HG03045 (cell line): ENCODE results near the gene GRIK4.

ENCODE experiments used
- ATAC-seq: cut with Tn5 transposase; IDR thresholded peaks from one replicate; pipeline ENCODE4 v1.9.1; 2021; ENCODE audit warnings: mild to moderate bottlenecking, moderate library complexity; ENCODE audit not compliant: unreplicated experiment

The GRIK4 gene

DNA sequence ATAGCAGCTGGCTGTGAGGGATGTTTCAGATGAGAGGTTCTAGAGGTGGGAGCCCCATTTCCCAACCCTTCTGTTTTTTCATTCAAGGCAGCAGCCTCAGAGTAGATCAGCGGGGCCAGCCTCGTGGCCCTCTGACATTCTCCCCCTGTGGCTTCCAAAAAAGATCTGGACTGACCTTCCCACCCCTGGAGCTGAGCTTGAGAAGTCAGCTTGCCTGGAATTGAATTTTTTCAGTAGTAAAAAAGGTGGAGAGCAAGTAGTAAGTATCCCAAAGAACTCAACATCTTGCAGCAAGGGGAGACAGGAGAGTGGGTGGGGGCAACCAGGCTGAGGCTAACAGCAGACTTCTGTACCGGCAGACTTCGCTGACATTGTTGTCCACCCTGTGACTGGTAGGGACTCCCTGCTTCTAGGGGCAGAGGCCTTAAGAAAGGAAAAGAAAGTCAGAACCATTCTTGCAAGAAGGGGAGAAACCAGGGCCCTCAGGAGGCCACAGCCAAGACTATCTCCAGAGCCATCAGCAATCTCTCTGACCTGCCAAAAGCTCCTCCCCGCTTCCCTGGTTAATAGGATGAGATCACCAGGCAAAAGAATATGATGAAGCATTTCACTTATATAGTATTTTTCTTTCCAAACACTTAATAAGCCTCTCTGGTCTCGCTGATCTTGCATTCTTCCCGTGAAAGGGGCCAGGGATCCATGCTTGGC is 2.0 kb upstream of the GRIK4 start:
- ATAC-seq = no peak

GRCh38 chr11:120510406-120511115 is 987 bp upstream of the GRIK4 start:
- ATAC-seq = no peak

DNA sequence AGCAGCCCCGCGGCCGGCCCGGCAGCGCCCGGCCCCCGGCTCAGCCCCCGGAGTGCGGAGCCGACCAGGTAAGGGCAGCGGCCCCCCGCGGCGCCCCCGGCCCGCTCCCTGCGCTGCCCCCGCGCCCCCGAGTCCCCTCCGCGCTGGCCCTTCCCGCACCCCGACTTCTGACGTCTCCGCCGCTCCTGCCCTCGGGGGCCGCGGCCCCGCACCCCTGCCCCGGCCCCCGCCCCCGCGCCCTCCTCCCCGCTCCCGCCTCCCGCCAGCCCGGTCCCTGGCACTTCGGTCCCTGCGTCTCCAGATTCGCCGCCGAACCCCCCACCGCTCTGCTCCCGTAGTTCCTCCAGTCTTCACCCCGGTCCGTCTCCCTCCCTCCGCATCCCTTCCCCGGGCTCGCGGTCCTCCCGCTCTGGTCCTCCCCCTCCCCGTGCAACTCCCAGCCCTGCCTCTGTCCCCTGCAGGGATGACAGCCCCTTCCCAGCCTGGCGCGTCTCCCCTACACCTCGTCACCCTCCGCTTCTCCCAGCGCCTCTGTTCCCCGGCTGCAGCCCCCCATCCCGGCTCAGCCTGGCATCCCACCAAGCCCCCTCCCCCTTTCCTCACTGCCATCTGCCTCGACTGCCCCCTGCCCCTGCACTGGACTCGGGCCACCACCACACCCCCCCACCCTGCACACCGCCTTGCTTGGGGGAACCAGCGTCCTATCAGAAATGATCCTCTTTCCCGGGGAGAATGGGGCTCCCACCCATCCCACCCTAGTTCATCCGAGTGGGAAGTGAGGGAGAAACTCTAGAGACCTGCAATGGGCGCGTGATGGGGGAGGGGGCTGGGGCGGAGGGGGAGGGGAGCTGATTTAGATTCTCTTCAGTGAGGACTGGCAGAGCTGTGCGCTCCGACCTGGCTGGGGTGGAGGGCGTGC is 531 bp downstream of the GRIK4 start:
- no peak for ATAC-seq

DNA sequence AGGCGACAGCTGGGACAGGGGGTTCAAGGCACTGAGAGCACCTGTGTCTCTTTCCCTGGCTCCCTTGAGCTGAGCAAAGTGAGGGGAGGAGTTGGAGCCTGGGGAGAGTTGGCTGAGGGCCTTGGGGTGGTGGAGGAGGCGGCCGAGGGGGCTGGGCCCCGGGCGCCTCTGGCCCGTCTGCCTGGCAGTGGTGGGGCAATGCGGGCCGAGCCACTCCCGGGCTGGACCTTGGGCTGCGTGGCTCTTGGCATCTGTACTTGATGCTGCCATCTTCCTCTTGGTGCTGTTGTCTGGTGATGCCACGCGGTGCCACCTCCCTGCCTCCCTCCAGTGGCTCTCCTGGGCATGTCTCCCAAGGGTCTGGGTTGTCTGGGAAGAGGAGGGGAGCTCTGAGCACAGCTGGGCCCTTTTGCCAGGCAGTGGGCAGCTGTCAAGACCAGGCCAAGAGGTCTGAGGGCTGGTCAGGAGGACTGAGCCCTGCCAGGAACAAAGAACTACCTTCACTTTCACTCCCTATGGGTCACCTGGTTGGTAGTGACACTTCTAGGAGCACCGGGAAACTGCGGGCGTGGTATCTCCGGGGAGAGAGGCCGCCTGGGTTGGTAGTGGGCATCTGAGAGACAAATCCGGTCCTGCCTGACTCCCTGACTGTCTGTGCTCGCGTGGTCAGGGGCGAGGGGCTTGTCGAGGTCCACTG is 1.3 kb downstream of the GRIK4 start:
- no peak for ATAC-seq

GRCh38 chr11:120513436-120514315 is 2.1 kb downstream of the GRIK4 start:
- ATAC-seq = no peak

- ATAC-seq = no peak
Measured at GRCh38 chr11:120514541-120515121, 3.1 kb downstream of the GRIK4 start.

DNA sequence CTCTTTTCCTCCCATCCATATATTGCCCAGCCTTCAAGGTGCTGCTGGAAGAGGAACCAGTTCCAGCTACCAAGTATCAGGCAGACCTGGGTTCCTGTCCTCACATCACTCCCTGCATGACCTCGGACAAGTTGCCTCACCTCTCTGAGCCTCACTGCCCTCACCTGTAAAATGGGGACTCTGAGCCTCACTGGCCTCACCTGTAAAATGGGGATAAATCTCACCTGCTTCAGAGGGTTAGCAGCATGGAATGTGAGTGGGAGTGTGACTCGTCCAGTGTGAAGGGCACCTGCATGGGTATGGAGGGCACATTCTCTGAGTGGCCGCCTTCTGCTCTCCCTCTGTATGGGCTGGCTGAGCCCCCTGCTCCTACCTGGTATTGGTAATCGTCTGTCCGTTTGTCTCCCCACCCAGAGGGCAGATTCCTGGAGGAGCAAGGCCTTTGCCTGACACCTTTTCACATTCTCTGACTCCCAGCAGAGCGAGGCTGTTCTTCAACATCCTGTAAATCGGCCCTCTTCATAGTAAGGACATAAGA is 3.7 kb downstream of the GRIK4 start:
- ATAC-seq = no peak

DNA sequence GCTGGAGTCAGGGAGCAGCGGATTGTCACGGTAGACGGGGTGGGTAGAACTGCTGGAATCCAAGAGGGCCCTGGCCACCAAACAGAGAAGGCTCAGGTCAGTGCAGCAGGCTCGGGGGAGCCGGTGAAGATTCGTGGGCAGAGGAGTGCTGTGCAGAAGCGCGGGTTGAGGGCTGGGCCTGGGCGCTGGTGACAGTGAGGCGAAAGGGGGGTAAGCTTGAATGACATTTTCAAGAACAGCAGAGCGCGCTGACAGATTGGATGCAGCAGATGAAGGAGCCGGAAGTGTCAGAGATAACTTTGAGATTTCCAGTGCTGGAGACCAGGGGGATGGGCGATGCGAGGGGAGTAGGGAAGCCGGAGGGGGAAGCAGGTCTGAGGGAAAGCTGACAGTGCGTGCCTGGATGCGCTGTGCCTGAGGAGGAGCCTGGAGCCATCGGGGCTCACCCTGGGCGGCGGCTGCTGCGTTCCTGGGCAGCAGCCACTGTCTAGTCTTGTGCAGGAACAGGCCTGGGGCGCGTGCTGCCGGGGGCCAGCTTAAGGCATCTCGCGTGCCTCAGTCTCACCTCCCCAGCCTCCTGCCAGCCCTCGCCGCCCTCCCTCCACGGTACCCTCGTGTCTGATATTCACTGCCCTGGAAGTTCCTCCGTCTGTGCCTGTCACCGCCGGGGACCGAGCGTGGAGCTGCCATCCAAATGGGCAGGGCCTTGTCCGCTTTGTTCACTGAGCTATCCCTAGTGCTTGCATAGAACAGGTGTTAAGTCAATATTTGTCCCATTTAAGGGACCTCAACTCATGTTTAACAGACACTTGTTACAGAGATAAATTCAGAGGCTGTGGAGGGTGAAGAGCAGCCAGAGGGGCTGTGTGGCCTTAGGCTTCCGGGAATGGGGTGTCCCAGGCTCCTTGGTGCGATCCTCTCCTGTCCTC is 5.2 kb downstream of the GRIK4 start:
- ATAC-seq = no peak

DNA sequence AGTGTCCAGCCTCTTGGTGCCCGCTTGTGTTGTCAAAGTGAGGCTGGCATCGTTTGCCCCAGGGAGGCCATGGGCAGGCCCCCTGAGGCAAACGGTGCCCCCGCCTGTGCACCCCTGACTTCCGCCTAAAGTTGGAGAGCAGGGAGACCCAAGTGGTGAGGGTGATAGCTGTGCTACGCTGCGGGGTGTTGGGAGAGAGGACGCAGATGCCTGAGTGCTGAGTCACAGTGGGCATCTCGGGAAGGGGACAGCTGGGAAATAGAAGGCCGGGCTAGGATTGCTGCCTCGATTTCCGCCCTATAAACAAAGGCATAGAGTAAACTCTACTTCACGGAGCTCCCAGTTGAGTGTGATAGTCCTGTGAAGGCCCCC is 5.8 kb downstream of the GRIK4 start:
- ATAC-seq = no peak

DNA sequence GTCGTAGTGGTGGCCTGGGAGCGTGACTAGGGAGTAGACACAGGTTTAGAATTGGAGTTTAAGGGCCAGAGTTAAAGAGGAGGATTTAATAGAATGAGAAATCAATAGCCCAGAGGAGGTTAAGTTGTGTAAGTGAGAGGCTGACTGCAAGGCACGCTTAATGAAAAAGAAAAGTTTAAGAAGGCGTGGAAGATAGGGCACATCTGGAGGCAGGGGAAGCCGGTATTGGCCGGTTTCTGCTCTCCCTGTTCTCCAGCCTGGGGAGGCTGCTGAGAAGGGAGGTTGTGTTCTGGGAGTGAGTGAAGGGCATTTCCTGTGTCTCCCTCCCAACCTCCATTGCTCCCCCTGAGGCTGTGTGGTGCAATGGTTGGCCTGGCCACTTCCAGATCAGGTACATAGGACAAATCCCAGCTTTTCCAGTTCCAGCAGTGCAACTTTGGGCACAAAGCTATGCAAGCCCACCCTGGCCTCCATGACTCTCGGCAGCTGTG is 6.3 kb downstream of the GRIK4 start:
- no peak for ATAC-seq

- no peak for ATAC-seq
Measured at GRCh38 chr11:120518356-120518755, 6.8 kb downstream of the GRIK4 start.

GRCh38 chr11:120519474-120519873 is 7.9 kb downstream of the GRIK4 start:
- ATAC-seq = no peak

DNA sequence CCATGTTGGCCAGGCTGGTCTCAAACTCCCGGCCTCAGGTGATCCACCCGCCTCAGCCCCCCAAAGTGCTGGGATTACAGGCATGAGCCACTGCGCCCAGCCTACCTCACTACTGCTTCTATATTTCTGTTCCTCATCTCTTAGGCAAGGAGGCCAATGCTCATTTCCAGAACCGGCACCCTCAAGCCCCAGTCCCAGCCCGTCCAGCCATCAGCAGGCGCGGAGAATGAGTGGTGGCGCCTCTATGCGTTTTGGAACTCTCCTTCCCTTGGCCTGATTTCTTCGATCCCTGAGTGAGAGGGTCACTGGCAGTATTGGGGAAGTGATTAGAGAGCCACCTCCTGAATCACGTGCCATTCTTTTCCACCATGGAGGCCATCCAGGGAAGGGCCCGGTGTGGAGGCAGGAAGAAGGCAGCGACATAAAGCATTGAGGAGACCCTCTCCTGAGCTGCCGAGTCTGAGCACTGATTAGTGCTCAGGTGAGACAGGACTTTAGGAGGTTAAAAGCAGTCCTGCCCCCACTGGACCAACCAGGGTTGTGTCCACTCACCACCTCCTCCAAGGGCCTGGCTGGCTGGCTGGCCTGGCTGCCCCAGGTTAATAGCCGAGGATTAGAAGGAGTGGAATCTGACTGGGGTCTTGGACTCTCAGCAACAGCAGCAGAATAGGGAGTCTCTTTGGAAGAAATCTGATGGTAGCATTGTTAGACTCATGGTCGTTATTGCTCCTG is 8.7 kb downstream of the GRIK4 start:
- ATAC-seq = no peak

- no peak for ATAC-seq
Measured at GRCh38 chr11:120521176-120521575, 9.6 kb downstream of the GRIK4 start.

- no peak for ATAC-seq
Measured at GRCh38 chr11:120522021-120522420, 10.5 kb downstream of the GRIK4 start.

GRCh38 chr11:120522736-120523135 is 11.2 kb downstream of the GRIK4 start:
- no peak for ATAC-seq

DNA sequence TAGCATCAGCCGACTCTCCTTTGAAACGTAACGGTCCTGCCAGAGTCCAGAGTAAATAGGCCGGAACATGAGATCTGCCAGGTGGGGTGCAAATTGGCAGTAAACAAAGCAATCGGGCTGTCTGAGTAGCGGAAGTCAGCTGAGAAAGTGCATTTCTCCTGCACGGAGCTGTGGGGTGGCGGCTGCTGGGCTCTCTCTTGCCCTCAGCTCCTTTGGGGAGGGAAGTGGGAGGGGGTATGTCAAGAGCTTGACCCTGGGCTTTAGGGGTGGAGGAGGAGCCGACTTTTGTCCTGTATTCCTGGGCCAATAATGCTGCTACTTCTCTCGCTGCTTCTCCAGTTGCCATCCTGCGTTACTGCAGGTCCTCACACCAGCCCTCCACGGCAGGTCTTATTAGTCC is 11.6 kb downstream of the GRIK4 start:
- ATAC-seq = no peak
